ENCODE data around the gene LMBR1. TPM values are rescaled to one million over a fixed set of nuclear protein-coding genes. Genes with fewer than 3 reads are reported as not detected.

LMBR1 gene
- total and polyA plus RNA-seq, 2 of the 13 experiments (the other 11 are each of a cell fraction or from before 2014, with no cell fraction given), result 20.9 to 39.6 TPM

DNA sequence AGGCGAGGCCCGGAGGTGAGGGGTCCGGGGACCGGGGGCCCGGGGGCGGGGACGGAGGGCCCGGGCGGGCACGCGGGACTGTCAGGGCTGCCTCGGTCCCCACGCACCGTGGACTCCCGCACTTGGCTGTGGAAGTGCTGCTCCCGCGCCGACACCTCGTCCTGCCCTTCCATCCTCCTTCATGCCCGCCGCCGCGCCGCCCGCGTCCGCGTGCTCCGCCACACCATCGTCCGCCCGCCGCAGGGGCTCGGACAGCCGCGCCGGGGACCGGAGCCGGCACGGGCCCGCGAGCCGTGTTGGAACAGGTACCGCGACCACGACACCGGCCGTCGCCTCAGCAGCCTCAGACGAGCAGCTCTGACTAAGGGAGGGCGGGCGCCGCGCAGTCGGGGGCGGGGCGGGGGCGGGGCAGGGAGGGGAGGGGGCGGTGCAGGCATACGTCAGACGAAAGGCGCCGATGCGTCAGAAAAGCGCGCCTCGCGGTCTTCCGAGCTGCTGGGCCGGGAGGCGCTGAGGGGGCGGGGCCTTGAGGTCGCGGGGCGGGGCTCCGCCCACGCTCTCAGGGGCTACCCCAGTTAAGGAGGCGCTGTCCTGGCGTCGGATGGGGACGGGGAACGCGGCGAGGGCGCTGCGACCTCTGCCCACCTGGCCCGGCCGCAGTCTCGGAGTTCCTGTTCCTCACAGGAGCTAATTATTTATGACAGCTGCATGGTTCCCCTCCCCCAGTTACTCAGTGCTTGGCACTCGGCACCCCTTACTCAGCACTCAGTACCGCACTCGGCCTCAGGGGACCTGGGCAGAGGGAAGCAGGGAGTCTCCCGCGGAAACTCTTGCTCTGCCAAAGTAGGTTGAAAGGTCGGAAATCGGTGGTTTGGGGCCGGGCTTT, at the start of gene LMBR1 (continued):
- TF ChIP-seq, protein P1, sequence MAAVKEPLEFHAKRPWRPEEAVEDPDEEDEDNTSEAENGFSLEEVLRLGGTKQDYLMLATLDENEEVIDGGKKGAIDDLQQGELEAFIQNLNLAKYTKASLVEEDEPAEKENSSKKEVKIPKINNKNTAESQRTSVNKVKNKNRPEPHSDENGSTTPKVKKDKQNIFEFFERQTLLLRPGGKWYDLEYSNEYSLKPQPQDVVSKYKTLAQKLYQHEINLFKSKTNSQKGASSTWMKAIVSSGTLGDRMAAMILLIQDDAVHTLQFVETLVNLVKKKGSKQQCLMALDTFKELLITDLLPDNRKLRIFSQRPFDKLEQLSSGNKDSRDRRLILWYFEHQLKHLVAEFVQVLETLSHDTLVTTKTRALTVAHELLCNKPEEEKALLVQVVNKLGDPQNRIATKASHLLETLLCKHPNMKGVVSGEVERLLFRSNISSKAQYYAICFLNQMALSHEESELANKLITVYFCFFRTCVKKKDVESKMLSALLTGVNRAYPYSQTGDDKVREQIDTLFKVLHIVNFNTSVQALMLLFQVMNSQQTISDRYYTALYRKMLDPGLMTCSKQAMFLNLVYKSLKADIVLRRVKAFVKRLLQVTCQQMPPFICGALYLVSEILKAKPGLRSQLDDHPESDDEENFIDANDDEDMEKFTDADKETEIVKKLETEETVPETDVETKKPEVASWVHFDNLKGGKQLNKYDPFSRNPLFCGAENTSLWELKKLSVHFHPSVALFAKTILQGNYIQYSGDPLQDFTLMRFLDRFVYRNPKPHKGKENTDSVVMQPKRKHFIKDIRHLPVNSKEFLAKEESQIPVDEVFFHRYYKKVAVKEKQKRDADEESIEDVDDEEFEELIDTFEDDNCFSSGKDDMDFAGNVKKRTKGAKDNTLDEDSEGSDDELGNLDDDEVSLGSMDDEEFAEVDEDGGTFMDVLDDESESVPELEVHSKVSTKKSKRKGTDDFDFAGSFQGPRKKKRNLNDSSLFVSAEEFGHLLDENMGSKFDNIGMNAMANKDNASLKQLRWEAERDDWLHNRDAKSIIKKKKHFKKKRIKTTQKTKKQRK (IDR thresholded peaks at IDR 0.05; ENCODE audit: low read length), result no peak
- peak; percentile 54; the same call in 1 of the 2 replicates for TF ChIP-seq ZBTB7B (CRISPR knock-in tag; IDR thresholded peaks at IDR 0.05)
- TF ChIP-seq MED8 (CRISPR knock-in tag; IDR thresholded peaks at IDR 0.05; ENCODE audit: insufficient replicate concordance), result no peak
- no peak for TF ChIP-seq WIZ (CRISPR knock-in tag; IDR thresholded peaks at IDR 0.05)
- TF ChIP-seq TARDBP (CRISPR knock-in tag; IDR thresholded peaks at IDR 0.05), result peak; percentile 54; the same call in 1 of the 2 replicates
- TF ChIP-seq, protein P2, sequence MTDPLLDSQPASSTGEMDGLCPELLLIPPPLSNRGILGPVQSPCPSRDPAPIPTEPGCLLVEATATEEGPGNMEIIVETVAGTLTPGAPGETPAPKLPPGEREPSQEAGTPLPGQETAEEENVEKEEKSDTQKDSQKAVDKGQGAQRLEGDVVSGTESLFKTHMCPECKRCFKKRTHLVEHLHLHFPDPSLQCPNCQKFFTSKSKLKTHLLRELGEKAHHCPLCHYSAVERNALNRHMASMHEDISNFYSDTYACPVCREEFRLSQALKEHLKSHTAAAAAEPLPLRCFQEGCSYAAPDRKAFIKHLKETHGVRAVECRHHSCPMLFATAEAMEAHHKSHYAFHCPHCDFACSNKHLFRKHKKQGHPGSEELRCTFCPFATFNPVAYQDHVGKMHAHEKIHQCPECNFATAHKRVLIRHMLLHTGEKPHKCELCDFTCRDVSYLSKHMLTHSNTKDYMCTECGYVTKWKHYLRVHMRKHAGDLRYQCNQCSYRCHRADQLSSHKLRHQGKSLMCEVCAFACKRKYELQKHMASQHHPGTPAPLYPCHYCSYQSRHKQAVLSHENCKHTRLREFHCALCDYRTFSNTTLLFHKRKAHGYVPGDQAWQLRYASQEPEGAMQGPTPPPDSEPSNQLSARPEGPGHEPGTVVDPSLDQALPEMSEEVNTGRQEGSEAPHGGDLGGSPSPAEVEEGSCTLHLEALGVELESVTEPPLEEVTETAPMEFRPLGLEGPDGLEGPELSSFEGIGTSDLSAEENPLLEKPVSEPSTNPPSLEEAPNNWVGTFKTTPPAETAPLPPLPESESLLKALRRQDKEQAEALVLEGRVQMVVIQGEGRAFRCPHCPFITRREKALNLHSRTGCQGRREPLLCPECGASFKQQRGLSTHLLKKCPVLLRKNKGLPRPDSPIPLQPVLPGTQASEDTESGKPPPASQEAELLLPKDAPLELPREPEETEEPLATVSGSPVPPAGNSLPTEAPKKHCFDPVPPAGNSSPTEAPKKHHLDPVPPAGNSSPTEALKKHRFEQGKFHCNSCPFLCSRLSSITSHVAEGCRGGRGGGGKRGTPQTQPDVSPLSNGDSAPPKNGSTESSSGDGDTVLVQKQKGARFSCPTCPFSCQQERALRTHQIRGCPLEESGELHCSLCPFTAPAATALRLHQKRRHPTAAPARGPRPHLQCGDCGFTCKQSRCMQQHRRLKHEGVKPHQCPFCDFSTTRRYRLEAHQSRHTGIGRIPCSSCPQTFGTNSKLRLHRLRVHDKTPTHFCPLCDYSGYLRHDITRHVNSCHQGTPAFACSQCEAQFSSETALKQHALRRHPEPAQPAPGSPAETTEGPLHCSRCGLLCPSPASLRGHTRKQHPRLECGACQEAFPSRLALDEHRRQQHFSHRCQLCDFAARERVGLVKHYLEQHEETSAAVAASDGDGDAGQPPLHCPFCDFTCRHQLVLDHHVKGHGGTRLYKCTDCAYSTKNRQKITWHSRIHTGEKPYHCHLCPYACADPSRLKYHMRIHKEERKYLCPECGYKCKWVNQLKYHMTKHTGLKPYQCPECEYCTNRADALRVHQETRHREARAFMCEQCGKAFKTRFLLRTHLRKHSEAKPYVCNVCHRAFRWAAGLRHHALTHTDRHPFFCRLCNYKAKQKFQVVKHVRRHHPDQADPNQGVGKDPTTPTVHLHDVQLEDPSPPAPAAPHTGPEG (CRISPR knock-in tag; IDR thresholded peaks at IDR 0.05), result 0 out of 2 replicates have a peak, but pooled peaks have one; percentile 57
- no peak for TF ChIP-seq RBM22 (optimal IDR thresholded peaks at IDR 0.05; ENCODE audit: low read length)
- no peak for TF ChIP-seq KDM6A (CRISPR knock-in tag; IDR thresholded peaks at IDR 0.05; ENCODE audit: low read depth)
- TF ChIP-seq NR2C2 (CRISPR knock-in tag; IDR thresholded peaks at IDR 0.05; ENCODE audit: borderline replicate concordance), result peak; percentile 65
- TF ChIP-seq, protein P3, sequence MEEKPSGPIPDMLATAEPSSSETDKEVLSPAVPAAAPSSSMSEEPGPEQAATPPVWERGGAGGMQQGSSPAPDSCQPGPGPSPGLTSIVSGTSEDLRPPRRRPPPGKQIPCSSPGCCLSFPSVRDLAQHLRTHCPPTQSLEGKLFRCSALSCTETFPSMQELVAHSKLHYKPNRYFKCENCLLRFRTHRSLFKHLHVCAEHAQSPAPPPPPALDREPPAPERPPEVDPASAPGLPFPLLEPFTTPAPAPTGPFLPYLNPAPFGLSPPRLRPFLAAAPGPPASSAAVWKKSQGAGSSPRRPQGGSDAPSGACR (CRISPR knock-in tag; IDR thresholded peaks at IDR 0.05), result no peak
- TF ChIP-seq ZNF614 (CRISPR knock-in tag; IDR thresholded peaks at IDR 0.05; ENCODE audit: borderline replicate concordance), result no peak; the same call in 1 of the 2 replicates
- TF ChIP-seq, protein P4, sequence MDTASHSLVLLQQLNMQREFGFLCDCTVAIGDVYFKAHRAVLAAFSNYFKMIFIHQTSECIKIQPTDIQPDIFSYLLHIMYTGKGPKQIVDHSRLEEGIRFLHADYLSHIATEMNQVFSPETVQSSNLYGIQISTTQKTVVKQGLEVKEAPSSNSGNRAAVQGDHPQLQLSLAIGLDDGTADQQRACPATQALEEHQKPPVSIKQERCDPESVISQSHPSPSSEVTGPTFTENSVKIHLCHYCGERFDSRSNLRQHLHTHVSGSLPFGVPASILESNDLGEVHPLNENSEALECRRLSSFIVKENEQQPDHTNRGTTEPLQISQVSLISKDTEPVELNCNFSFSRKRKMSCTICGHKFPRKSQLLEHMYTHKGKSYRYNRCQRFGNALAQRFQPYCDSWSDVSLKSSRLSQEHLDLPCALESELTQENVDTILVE (CRISPR knock-in tag; IDR thresholded peaks at IDR 0.05), result 0 out of 2 replicates have a peak, but pooled peaks have one; percentile 42
- TF ChIP-seq, protein P5, sequence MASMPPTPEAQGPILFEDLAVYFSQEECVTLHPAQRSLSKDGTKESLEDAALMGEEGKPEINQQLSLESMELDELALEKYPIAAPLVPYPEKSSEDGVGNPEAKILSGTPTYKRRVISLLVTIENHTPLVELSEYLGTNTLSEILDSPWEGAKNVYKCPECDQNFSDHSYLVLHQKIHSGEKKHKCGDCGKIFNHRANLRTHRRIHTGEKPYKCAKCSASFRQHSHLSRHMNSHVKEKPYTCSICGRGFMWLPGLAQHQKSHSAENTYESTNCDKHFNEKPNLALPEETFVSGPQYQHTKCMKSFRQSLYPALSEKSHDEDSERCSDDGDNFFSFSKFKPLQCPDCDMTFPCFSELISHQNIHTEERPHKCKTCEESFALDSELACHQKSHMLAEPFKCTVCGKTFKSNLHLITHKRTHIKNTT (CRISPR knock-in tag; IDR thresholded peaks at IDR 0.05), result no peak
- TF ChIP-seq HMGA1 (CRISPR knock-in tag; conservative IDR thresholded peaks at IDR 0.05), result no peak

All from HepG2 (cell line).